Fibroblast of skin of right quadriceps (primary cell): ENCODE results near the gene TSSK2.

Experiments
- DNase-seq: peaks from one replicate; pipeline ENCODE4 v3.0.0-alpha.2; 2013

Gene TSSK2

GRCh38 chr22:19125474-19126308 lies 5.4 kb upstream of the TSSK2 start:
- no peak for DNase-seq

GRCh38 chr22:19126309-19127273 lies 4.5 kb upstream of the TSSK2 start:
- DNase-seq: no peak

GRCh38 chr22:19127329-19128008 lies 3.6 kb upstream of the TSSK2 start:
- DNase-seq: no peak

GRCh38 chr22:19128009-19128401 lies 3.1 kb upstream of the TSSK2 start:
- DNase-seq: no peak

- no peak for DNase-seq
Measured at GRCh38 chr22:19128946-19129727, 2.0 kb upstream of the TSSK2 start.

GRCh38 chr22:19129871-19130270 lies 1.2 kb upstream of the TSSK2 start:
- no peak for DNase-seq

- DNase-seq: no peak
Measured at GRCh38 chr22:19131685-19132015, 542 bp downstream of the TSSK2 start.

GRCh38 chr22:19132153-19132552 lies 1.0 kb downstream of the TSSK2 start:
- DNase-seq: no peak

- no peak for DNase-seq
Measured at GRCh38 chr22:19132693-19133400, 1.7 kb downstream of the TSSK2 start.

GRCh38 chr22:19133561-19133960 lies 2.5 kb downstream of the TSSK2 start:
- no peak for DNase-seq

GRCh38 chr22:19134176-19134831 lies 3.2 kb downstream of the TSSK2 start:
- no peak for DNase-seq

- no peak for DNase-seq
Measured at GRCh38 chr22:19134874-19135273, 3.8 kb downstream of the TSSK2 start.

GRCh38 chr22:19136915-19137314 lies 5.8 kb downstream of the TSSK2 start:
- DNase-seq: no peak

- no peak for DNase-seq
Measured at GRCh38 chr22:19137384-19138216, 6.5 kb downstream of the TSSK2 start.

GRCh38 chr22:19138217-19139000 lies 7.3 kb downstream of the TSSK2 start:
- DNase-seq: no peak

- no peak for DNase-seq
Measured at GRCh38 chr22:19139001-19139356, 7.9 kb downstream of the TSSK2 start.

GRCh38 chr22:19139974-19140373 lies 8.9 kb downstream of the TSSK2 start:
- DNase-seq: no peak

- DNase-seq: no peak
Measured at GRCh38 chr22:19142394-19142793, 11.3 kb downstream of the TSSK2 start.

- no peak for DNase-seq
Measured at GRCh38 chr22:19143212-19143611, 12.1 kb downstream of the TSSK2 start.

GRCh38 chr22:19143967-19144400 lies 12.9 kb downstream of the TSSK2 start:
- no peak for DNase-seq
